Measurements from ENCODE around the gene ZC3H15. TPM values are rescaled to one million over a fixed set of nuclear protein-coding genes. Genes with fewer than 3 reads are reported as not detected.

The ZC3H15 gene
- total RNA-seq, 4 donors from 2014 or later, result 32.2 to 68.5 (median 53.7) TPM

GRCh38 chr2:186477790-186478189 lies 8.3 kb upstream of the ZC3H15 start:
- H3K27me3 ChIP-seq, result no peaks in the 10 kb centered on the region
- no peak overlapping the region for H3K27ac ChIP-seq
- H3K9me3 ChIP-seq, result no peaks in the 10 kb centered on the region
- peaks cover 0 to 4% (median 0%) of the 10 kb centered on the region in 3 donors for H3K4me1 ChIP-seq
- no peak for DNase-seq
- no peak overlapping the region for H3K4me3 ChIP-seq
- H3K36me3 ChIP-seq, result no peaks in the 10 kb centered on the region
- TF ChIP-seq CTCF (IDR thresholded peaks at IDR 0.05), result no peak
- TF ChIP-seq POLR2A (IDR thresholded peaks at IDR 0.05), result no peak
- 80 to 85% methylated on average over 3 of the region's 3 CpGs for WGBS, 2 donors
- intact Hi-C loops (cut with DNase I), result no loop called here

- intact Hi-C loops (cut with DNase I), result no loop called here
- 38 to 67% methylated on average over 1 of the region's 1 CpG for WGBS, 2 donors
- Histone ChIP-seq H3K9me3 (no peaks in the 10 kb centered on the region), H3K4me1 (peaks cover 4 to 25% (median 5%) of the 10 kb centered on the region in 3 donors), H3K4me3 (no peak overlapping the region), H3K36me3 (no peaks in the 10 kb centered on the region), H3K27me3 (no peaks in the 10 kb centered on the region), H3K27ac (peak overlapping the region in 2 of 4 donors; percentile 4 to 31)
- no peak for DNase-seq
- TF ChIP-seq CTCF (IDR thresholded peaks at IDR 0.05) (no peak), POLR2A (IDR thresholded peaks at IDR 0.05) (no peak)
Observed at GRCh38 chr2:186480991-186481390, 5.1 kb upstream of the ZC3H15 start.

GRCh38 chr2:186484062-186484735 lies 1.9 kb upstream of the ZC3H15 start:
- H3K4me1 ChIP-seq, result peaks cover 4 to 49% (median 19%) of the 10 kb centered on the region in 3 donors
- H3K36me3 ChIP-seq, result no peaks in the 10 kb centered on the region
- H3K4me3 ChIP-seq, result peak overlapping the region in 1 of 4 donors; percentile 98
- H3K9me3 ChIP-seq, result no peaks in the 10 kb centered on the region
- no peak for DNase-seq
- H3K27me3 ChIP-seq, result no peaks in the 10 kb centered on the region
- peak overlapping the region in 1 of 4 donors; percentile 99 for H3K27ac ChIP-seq
- WGBS, 2 donors, result 56 to 57% methylated on average over 6 of the region's 6 CpGs
- no peak for TF ChIP-seq CTCF (IDR thresholded peaks at IDR 0.05)
- no peak for TF ChIP-seq POLR2A (IDR thresholded peaks at IDR 0.05)
- intact Hi-C loops (cut with DNase I), result no loop called here

DNA sequence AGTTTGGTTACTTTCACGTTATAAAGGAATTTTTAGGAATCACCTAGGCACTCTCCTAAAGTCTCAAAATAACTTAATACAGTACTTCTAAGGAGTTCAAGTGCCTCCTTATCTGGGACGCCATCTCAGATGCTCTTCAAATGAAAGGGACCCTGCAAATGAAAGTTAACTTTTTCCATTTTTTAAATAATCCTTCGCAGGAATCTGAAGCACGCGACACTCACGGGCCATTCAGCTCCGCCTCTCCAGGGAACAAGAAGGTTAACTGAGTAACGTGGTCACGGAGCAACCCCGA lies 537 bp upstream of the ZC3H15 start:
- no peak for TF ChIP-seq CTCF (IDR thresholded peaks at IDR 0.05)
- no peak for TF ChIP-seq POLR2A (IDR thresholded peaks at IDR 0.05)
- no peaks in the 10 kb centered on the region for H3K27me3 ChIP-seq
- intact Hi-C loops (cut with DNase I), result no loop called here
- WGBS, 2 donors, result 0 to 2% methylated on average over 9 to 10 of the region's 10 CpGs
- no peak for DNase-seq
- peaks cover 4 to 62% (median 25%) of the 10 kb centered on the region in 3 donors for H3K4me1 ChIP-seq
- peak overlapping the region; percentile 83 to 98 (median 90) for H3K4me3 ChIP-seq
- no peaks in the 10 kb centered on the region for H3K9me3 ChIP-seq
- H3K36me3 ChIP-seq, result no peaks in the 10 kb centered on the region
- H3K27ac ChIP-seq, result peak overlapping the region; percentile 87 to 99 (median 95)

GRCh38 chr2:186486651-186487647 lies 889 bp downstream of the ZC3H15 start:
- Histone ChIP-seq H3K4me1 (peaks cover 4 to 72% (median 35%) of the 10 kb centered on the region in 3 donors), H3K9me3 (no peaks in the 10 kb centered on the region), H3K27me3 (no peaks in the 10 kb centered on the region), H3K27ac (peak overlapping the region; percentile 87 to 99 (median 95)), H3K4me3 (peak overlapping the region; percentile 83 to 98 (median 90)), H3K36me3 (no peaks in the 10 kb centered on the region)
- no peak for DNase-seq
- 2 to 3% methylated on average over 16 to 31 of the region's 31 CpGs for WGBS, 2 donors
- TF ChIP-seq POLR2A (IDR thresholded peaks at IDR 0.05) (no peak), CTCF (IDR thresholded peaks at IDR 0.05) (no peak)
- intact Hi-C loops (cut with DNase I), result no loop called here
